ENCODE data around the gene OR2AG1.

DNA sequence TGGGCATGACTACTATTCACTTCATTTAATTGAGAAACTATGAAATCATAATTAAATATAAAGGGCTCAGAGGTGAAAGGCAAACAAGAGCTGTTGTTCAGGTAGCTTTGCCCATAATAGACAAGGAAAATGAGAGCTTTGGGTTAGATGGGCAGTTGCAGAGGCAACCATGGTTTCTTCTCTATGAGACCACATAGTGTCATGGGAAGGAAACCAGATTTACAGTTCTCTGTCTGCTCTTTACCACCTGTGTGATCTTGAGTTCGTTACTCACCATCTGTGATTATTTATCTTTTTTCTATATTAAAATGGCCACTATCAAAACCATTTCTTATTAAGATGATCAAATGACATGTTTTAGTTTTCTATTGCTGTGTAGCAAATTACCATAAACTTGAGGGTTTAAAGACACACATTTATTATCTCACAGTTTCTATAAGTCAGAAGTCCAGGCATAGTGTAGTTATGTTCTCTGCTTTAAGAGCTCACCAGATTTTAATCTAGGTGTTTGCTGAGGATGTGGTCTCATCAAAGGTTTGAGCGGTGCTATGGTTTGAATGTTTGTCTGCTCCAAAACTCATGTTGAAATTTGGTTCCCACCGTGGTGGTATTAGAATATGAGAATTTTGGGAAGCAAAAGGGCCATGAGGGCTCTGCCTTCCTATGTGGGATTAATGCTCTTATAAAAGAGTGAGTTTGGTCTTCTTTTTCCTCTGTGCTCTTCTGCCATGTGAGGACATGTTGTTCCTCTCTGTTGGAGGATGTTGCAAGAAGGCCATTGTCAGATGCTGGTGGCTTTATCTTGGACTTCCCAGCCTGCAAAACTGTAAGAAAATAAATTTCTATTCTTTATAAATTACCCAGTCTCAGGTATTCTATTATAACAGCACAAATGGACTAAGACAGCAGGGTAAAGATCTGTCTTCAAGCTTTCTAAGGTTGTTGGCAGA lies 49.2 kb upstream of the OR2AG1 start:
- TF ChIP-seq, protein P1, sequence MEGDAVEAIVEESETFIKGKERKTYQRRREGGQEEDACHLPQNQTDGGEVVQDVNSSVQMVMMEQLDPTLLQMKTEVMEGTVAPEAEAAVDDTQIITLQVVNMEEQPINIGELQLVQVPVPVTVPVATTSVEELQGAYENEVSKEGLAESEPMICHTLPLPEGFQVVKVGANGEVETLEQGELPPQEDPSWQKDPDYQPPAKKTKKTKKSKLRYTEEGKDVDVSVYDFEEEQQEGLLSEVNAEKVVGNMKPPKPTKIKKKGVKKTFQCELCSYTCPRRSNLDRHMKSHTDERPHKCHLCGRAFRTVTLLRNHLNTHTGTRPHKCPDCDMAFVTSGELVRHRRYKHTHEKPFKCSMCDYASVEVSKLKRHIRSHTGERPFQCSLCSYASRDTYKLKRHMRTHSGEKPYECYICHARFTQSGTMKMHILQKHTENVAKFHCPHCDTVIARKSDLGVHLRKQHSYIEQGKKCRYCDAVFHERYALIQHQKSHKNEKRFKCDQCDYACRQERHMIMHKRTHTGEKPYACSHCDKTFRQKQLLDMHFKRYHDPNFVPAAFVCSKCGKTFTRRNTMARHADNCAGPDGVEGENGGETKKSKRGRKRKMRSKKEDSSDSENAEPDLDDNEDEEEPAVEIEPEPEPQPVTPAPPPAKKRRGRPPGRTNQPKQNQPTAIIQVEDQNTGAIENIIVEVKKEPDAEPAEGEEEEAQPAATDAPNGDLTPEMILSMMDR (IDR thresholded peaks at IDR 0.05; ENCODE audit: insufficient read depth, low read depth, low read length), result no peak
- TF ChIP-seq EZH2 (IDR thresholded peaks at IDR 0.05; ENCODE audit: insufficient read depth, low read length), result no peak

All from astrocyte (in vitro differentiated cells and primary cell).